HepG2 (cell line): ENCODE data around the gene CAMTA1. TPM values are rescaled to one million over a fixed set of nuclear protein-coding genes. Genes with fewer than 3 reads are reported as not detected.

Source experiments
- ATAC-seq: fragments of 200-7000 bp; cut with Tn5 transposase; 3 replicates; pipeline ENCODE4 v1.9.1; 2020; ENCODE audit warnings: mild to moderate bottlenecking, moderate library complexity
- BruUV-seq: library from RNA; stranded (reverse); fragments of 400-500 nt; replicated peaks from 2 replicates; lab custom pipeline; 2021; lab: Mats Ljungman, UMichigan
- CTCF ChIA-PET: fragments of 300-600 bp; formaldehyde crosslinking; extraction: SDS; loops from one replicate; lab custom pipeline; 2021; ENCODE audit warnings: low total read pairs, inconsistent platforms, low intra/inter-chr PET ratio; lab: Yijun Ruan, JAX
- POLR2A ChIA-PET: fragments of 350-600 bp; sonication (Branson Sonifier 250); formaldehyde crosslinking; loops from one replicate; lab custom pipeline; 2020; ENCODE audit warnings: antibody characterized with exemption, inconsistent platforms; lab: Yijun Ruan, JAX
- DNase-seq: peaks from one replicate; pipeline ENCODE4 v3.0.0-alpha.2; 2015; ENCODE audit warnings: low spot score
- FAIRE-seq: peaks from 3 replicates; lab custom pipeline; 2011; peaks lifted over from hg19 to GRCh38; lab: Jason Lieb, UNC
- H2AFZ ChIP-seq: one replicate; pipeline ENCODE4 v1.6.1; 2011; ENCODE audit warnings: low read length, inconsistent platforms
- H3K27ac ChIP-seq: fragments of 300-600 bp; 3 replicates; pipeline ENCODE4 v1.8.0; 2011; ENCODE audit warnings: mixed run types, mild to moderate bottlenecking, mixed read lengths, low read length, inconsistent platforms; ENCODE audit not compliant: insufficient read depth; ENCODE audit errors: extremely low read length
- H3K27me3 ChIP-seq, 2 experiments: fragments of 200-600 bp in 1 of 2; 2 replicates in 1 of 2; 3 replicates in 1 of 2; pipeline versions ENCODE4 v1.6.0 to v1.8.0; 2011; ENCODE audit warnings: low read length in 2 of 2, mild to moderate bottlenecking in 2 of 2, moderate library complexity in 2 of 2, inconsistent platforms in 1 of 2; ENCODE audit not compliant: insufficient read depth in 2 of 2, control insufficient read depth in 1 of 2
- H3K36me3 ChIP-seq, 2 experiments: fragments of 200-600 bp in 1 of 2; replicated peaks in 1 of 2; 2 replicates in 1 of 2; 3 replicates in 1 of 2; pipeline versions ENCODE4 v1.5.1 to v1.8.0; 2011; ENCODE audit warnings: low read length in 2 of 2, inconsistent platforms in 1 of 2; ENCODE audit not compliant: insufficient read depth in 2 of 2, control insufficient read depth in 1 of 2
- H3K4me1 ChIP-seq: 2 replicates; pipeline ENCODE4 v1.5.1; 2012; ENCODE audit warnings: low read length, inconsistent platforms; ENCODE audit not compliant: insufficient read depth
- H3K4me2 ChIP-seq: 2 replicates; pipeline ENCODE4 v1.6.0; 2011; ENCODE audit warnings: low read depth, low read length, inconsistent platforms
- H3K4me3 ChIP-seq, 3 experiments: fragments of 200-600 bp in 1 of 3; sonication (generic), shearing (Covaris generic) in 1 of 3; replicated peaks in 1 of 3; 2 replicates each; pipeline ENCODE4 v1.5.1; 2011 to 2016; ENCODE audit warnings: low read length in 3 of 3, inconsistent platforms in 2 of 3, low read depth in 2 of 3, mild to moderate bottlenecking in 2 of 3, control low read depth in 1 of 3, mixed read lengths in 1 of 3; ENCODE audit not compliant: insufficient read depth in 1 of 3
- H3K79me2 ChIP-seq: one replicate; pipeline ENCODE4 v1.6.1; 2011; ENCODE audit warnings: low read length, inconsistent platforms; ENCODE audit not compliant: insufficient read depth
- H3K9ac ChIP-seq: 2 replicates; pipeline ENCODE4 v1.6.0; 2011; ENCODE audit warnings: mild to moderate bottlenecking, low read depth, low read length, inconsistent platforms; ENCODE audit not compliant: insufficient read depth
- H3K9me3 ChIP-seq: 2 replicates; pipeline ENCODE4 v1.5.1; 2012; ENCODE audit warnings: mild to moderate bottlenecking, low read length
- H4K20me1 ChIP-seq: 2 replicates; pipeline ENCODE4 v1.6.0; 2011; ENCODE audit warnings: inconsistent platforms, mild to moderate bottlenecking, low read length, moderate library complexity; ENCODE audit not compliant: insufficient read depth
- ETV5 ChIP-seq: IDR thresholded peaks from 2 replicates; pipeline ENCODE4 v1.6.1; 2018; ENCODE audit warnings: missing biosample characterization, missing genetic modification reagents, inconsistent platforms, borderline replicate concordance
- MATR3 ChIP-seq: sonication (generic); formaldehyde crosslinking; IDR thresholded peaks from 2 replicates; pipeline ENCODE4 v1.4.0; 2020; ENCODE audit warnings: missing genetic modification reagents
- PTBP1 ChIP-seq: fragments of 200-400 bp; formaldehyde crosslinking; IDR thresholded peaks from 2 replicates; pipeline ENCODE4 v1.6.1; 2018; ENCODE audit warnings: low read length, low read depth; ENCODE audit not compliant: poor library complexity, severe bottlenecking
- SAFB2 ChIP-seq: sonication (generic); formaldehyde crosslinking; IDR thresholded peaks from 2 replicates; pipeline ENCODE4 v1.5.1; 2020; ENCODE audit warnings: missing genetic modification reagents, low read depth, mild to moderate bottlenecking, borderline replicate concordance
- WGBS: methylation state at CpG from one replicate; pipeline ENCODE4 v1.1.6; 2017; ENCODE audit warnings: low lambda C conversion rate; 5-methylcytosine and 5-hydroxymethylcytosine counted together
- in situ Hi-C: cut with HindIII; loops from 2 replicates; pipeline ENCODE4 v1.10.0; 2017; ENCODE audit warnings: low pct_unique_long_range_greater_than_20kb; ENCODE audit not compliant: extremely low pct_ligation_motif_present
- intact Hi-C: fragments of 100-400 bp; cut with micrococcal nuclease; formaldehyde crosslinking; loops from one replicate; pipeline ENCODE4 v1.10.0; 2022; ENCODE audit not compliant: unreplicated experiment
- polyA plus RNA-seq, 8 experiments: library from polyadenylated mRNA; depleted of rRNA in 3 of 8; stranded (reverse) in 7 of 8; unstranded in 1 of 8; fragments of >200 nt; fragmentation: Illumina TruSeq in 4 of 8; extraction: Trizol in 4 of 8; gene quantifications; 2 replicates each; pipeline versions ENCODE4 v1.2.1 to v1.2.3, GENCODE V29; 2011 to 2016; ENCODE audit warnings: low read depth in 4 of 8, missing spikeins in 1 of 8, mixed read lengths in 1 of 8; ENCODE audit not compliant: insufficient read depth in 1 of 8
- total RNA-seq, 5 experiments: library from RNA; depleted of rRNA; stranded (reverse); fragments of >200 nt; fragmentation: Illumina TruSeq; extraction: Trizol; gene quantifications; 2 replicates each; pipeline ENCODE4 v1.2.3, GENCODE V29; 2016; ENCODE audit warnings: low read depth in 1 of 5
- TF ChIP-seq, protein P1 (sequence below): sonication (generic); formaldehyde crosslinking; IDR thresholded peaks from 2 replicates; pipeline ENCODE4 v1.9.0; 2021; ENCODE audit warnings: mild to moderate bottlenecking, missing genetic modification reagents
- TF ChIP-seq, protein P2 (sequence below): sonication (generic); formaldehyde crosslinking; IDR thresholded peaks from 2 replicates; pipeline ENCODE4 v1.4.0; 2020; ENCODE audit warnings: mild to moderate bottlenecking, missing genetic modification reagents, borderline replicate concordance

CAMTA1 gene
- total and polyA plus RNA-seq, 2 of the 13 experiments (the other 11 are each of a cell fraction or from before 2014, with no cell fraction given): 25.0 to 36.4 TPM

DNA sequence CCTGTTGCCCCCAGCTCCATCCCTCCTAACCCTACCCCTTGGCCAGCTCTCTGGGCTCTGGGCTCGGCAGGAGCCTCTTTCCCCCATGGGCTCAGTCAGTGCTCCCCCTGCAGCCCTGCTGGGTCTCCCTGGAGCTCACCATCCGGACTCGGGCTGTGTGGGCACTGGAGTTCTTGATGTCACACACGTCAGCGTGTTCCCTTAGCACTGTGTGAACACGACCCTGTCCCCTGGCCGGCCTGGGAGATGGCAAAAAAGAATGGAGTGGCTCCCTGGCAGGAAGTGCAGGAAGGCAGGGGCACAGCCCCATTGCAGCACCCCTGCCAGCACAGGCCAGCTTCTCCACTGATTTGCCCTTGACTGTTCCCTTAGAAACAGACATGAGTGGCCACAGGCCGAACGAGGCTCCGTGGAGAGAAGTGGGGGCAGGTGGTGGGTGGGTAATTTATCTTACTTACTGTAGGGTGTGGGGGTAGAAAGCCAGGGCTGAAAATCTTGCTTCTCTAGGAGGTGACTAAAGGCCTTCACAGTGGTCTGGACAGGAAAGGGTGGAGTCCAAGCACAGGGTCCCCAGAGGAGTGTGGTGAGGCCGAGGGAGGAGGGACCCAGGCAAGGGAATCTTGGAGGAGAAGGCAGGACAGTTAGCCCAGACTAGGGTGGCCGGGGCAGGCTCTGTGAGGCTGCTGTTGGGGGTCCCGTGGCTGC is 604.1 kb downstream of the CAMTA1 start (continued):
- TF ChIP-seq, protein P1, sequence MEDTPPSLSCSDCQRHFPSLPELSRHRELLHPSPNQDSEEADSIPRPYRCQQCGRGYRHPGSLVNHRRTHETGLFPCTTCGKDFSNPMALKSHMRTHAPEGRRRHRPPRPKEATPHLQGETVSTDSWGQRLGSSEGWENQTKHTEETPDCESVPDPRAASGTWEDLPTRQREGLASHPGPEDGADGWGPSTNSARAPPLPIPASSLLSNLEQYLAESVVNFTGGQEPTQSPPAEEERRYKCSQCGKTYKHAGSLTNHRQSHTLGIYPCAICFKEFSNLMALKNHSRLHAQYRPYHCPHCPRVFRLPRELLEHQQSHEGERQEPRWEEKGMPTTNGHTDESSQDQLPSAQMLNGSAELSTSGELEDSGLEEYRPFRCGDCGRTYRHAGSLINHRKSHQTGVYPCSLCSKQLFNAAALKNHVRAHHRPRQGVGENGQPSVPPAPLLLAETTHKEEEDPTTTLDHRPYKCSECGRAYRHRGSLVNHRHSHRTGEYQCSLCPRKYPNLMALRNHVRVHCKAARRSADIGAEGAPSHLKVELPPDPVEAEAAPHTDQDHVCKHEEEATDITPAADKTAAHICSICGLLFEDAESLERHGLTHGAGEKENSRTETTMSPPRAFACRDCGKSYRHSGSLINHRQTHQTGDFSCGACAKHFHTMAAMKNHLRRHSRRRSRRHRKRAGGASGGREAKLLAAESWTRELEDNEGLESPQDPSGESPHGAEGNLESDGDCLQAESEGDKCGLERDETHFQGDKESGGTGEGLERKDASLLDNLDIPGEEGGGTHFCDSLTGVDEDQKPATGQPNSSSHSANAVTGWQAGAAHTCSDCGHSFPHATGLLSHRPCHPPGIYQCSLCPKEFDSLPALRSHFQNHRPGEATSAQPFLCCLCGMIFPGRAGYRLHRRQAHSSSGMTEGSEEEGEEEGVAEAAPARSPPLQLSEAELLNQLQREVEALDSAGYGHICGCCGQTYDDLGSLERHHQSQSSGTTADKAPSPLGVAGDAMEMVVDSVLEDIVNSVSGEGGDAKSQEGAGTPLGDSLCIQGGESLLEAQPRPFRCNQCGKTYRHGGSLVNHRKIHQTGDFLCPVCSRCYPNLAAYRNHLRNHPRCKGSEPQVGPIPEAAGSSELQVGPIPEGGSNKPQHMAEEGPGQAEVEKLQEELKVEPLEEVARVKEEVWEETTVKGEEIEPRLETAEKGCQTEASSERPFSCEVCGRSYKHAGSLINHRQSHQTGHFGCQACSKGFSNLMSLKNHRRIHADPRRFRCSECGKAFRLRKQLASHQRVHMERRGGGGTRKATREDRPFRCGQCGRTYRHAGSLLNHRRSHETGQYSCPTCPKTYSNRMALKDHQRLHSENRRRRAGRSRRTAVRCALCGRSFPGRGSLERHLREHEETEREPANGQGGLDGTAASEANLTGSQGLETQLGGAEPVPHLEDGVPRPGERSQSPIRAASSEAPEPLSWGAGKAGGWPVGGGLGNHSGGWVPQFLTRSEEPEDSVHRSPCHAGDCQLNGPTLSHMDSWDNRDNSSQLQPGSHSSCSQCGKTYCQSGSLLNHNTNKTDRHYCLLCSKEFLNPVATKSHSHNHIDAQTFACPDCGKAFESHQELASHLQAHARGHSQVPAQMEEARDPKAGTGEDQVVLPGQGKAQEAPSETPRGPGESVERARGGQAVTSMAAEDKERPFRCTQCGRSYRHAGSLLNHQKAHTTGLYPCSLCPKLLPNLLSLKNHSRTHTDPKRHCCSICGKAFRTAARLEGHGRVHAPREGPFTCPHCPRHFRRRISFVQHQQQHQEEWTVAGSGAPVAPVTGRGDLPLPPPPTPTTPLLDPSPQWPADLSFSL: no peak
- TF ChIP-seq SAFB2 (no peak), MATR3 (CRISPR knock-in tag) (no peak), PTBP1 (no peak)

DNA sequence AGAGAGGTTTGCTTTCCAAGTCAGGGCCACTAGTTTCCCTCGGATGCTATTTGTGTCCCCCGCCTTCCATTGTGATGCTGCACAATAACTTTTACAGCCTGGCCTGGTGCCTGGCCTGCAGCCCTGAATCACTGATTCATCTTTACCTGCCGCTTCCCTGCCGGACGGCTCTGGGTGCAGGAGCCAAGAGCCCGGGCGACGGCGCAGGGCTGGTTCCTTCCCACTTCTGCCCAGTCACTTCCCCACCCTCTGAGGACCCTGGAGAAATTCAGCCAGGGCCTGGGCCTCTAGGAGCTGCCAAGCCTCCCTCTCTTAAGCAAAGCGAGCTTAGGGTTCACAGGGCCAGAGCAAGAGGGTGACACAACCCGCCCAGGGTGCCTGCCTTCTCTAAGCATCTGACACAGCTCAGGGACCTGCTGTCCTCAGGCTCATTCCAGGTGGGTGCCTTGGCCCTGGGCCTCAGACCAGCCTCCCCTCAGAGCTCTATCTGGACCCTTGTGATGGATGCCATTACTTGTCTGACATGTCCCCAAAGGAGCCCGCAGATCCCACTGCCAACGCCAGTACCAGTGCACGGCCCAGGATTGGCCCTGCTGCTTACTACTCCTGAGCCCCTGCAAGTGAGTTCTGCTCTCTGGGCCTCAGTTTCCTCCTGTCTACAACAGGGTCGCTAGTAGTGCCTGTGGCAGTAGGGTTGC is 604.8 kb downstream of the CAMTA1 start:
- no peak for ATAC-seq
- Histone ChIP-seq H3K27ac (no peak overlapping the region), H3K4me1 (no peaks in the 10 kb centered on the region), H3K27me3 (peaks cover 0 to 22% of the 10 kb centered on the region in 2 experiments; a peak in 4 of 5 replicates), H3K36me3 (no peaks in the 10 kb centered on the region), H2AFZ (no peak overlapping the region), H3K4me3 (no peak overlapping the region), H3K9me3 (peaks cover under 1% of the 10 kb centered on the region), H3K4me2 (no peak overlapping the region), H4K20me1 (no peaks in the 10 kb centered on the region; the same call in 1 of the 2 replicates), H3K9ac (no peak overlapping the region), H3K79me2 (no peaks in the 10 kb centered on the region)
- ChIA-PET CTCF (no interaction called here), POLR2A (no interaction called here)
- no peak for DNase-seq
- intact Hi-C loops: no loop called here
- 0% methylated on average over 3 of the region's 15 CpGs for WGBS
- no peak for FAIRE-seq
- in situ Hi-C loops: no loop called here
- no TSS peak for BruUV-seq
- no peak for TF ChIP-seq ETV5 (CRISPR knock-in tag)
- TF ChIP-seq, protein P2, sequence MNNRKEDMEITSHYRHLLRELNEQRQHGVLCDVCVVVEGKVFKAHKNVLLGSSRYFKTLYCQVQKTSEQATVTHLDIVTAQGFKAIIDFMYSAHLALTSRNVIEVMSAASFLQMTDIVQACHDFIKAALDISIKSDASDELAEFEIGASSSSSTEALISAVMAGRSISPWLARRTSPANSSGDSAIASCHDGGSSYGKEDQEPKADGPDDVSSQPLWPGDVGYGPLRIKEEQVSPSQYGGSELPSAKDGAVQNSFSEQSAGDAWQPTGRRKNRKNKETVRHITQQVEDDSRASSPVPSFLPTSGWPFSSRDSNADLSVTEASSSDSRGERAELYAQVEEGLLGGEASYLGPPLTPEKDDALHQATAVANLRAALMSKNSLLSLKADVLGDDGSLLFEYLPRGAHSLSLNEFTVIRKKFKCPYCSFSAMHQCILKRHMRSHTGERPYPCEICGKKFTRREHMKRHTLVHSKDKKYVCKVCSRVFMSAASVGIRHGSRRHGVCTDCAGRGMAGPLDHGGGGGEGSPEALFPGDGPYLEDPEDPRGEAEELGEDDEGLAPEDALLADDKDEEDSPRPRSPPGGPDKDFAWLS (CRISPR knock-in tag): no peak
